HCT116 (cell line): Measurements from ENCODE around the gene RIPOR2.

Experiments
- EGR1 ChIP-seq: IDR thresholded peaks from 2 replicates; pipeline ENCODE4 v1.6.1; 2012; ENCODE audit warnings: low read depth
- EZH2 ChIP-seq: fragments of 200-600 bp; sonication (generic); IDR thresholded peaks from 2 replicates; pipeline ENCODE4 v1.6.1; 2017; ENCODE audit warnings: antibody characterized with exemption, mixed run types
- EZH2phosphoT487 ChIP-seq: fragments of 200-600 bp; IDR thresholded peaks from 2 replicates; pipeline ENCODE4 v1.6.1; 2018; ENCODE audit warnings: antibody characterized with exemption, borderline replicate concordance
- POLR2A ChIP-seq: IDR thresholded peaks from 2 replicates; pipeline ENCODE4 v1.7.0; 2011; ENCODE audit warnings: borderline replicate concordance; ENCODE audit not compliant: insufficient read depth, insufficient read length; ENCODE audit errors: extremely low read depth
- TF ChIP-seq, protein P1 (sequence below), 3 experiments: fragments of 200-600 bp in 1 of 3; sonication (generic) in 1 of 3; IDR thresholded peaks in 2 of 3; conservative IDR thresholded peaks in 1 of 3; 2 replicates each; pipeline ENCODE4 v1.5.1; 2012 to 2017; ENCODE audit warnings: low read depth in 2 of 3, low read length in 2 of 3, antibody characterized with exemption in 1 of 3, borderline replicate concordance in 1 of 3, control low read depth in 1 of 3, mild to moderate bottlenecking in 1 of 3, mixed read lengths in 1 of 3, mixed run types in 1 of 3, moderate library complexity in 1 of 3; ENCODE audit not compliant: insufficient read depth in 1 of 3

DNA sequence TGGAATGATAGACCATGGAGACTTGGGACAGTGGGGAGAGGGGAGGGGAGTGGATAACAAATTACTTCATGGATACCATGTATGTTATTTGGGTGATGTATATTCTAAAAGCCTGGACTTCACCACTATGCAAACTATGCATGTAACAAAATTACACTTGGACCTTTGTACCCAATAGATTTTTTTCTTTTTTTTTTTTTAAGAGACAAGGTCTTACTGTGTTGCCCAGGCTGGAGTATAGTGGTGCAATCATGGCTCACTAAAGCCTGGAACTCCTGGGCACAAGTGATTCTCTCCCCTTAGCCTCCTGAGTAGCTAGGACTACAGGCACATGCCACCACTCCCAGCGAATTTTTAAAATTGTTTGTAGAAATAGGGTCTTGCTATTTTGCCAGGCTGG lies 45.3 kb downstream of the RIPOR2 start:
- TF ChIP-seq, protein P1, sequence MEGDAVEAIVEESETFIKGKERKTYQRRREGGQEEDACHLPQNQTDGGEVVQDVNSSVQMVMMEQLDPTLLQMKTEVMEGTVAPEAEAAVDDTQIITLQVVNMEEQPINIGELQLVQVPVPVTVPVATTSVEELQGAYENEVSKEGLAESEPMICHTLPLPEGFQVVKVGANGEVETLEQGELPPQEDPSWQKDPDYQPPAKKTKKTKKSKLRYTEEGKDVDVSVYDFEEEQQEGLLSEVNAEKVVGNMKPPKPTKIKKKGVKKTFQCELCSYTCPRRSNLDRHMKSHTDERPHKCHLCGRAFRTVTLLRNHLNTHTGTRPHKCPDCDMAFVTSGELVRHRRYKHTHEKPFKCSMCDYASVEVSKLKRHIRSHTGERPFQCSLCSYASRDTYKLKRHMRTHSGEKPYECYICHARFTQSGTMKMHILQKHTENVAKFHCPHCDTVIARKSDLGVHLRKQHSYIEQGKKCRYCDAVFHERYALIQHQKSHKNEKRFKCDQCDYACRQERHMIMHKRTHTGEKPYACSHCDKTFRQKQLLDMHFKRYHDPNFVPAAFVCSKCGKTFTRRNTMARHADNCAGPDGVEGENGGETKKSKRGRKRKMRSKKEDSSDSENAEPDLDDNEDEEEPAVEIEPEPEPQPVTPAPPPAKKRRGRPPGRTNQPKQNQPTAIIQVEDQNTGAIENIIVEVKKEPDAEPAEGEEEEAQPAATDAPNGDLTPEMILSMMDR (IDR thresholded peaks at IDR 0.05 in 2 of 3, conservative IDR thresholded peaks at IDR 0.05 in 1 of 3; ENCODE audit: borderline replicate concordance in 1 of 3, insufficient read depth in 1 of 3, low read depth in 2 of 3, low read length in 2 of 3) = no peak
- TF ChIP-seq EZH2phosphoT487 (no peak), POLR2A (no peak), EGR1 (no peak), EZH2 (no peak)
